CD4-positive, alpha-beta T cell treated with Interferon gamma for 1 hour (primary cell): ENCODE results near the gene KIF14.
"Not testable (repeated sequence)": the region's sequence is repeated elsewhere in the genome, so short reads cannot be mapped to it uniquely, and the experiment has no call there.

ENCODE experiments used
- DNase-seq: peaks from one replicate; pipeline ENCODE4 v3.0.0-alpha.2; 2020

KIF14 gene

DNA sequence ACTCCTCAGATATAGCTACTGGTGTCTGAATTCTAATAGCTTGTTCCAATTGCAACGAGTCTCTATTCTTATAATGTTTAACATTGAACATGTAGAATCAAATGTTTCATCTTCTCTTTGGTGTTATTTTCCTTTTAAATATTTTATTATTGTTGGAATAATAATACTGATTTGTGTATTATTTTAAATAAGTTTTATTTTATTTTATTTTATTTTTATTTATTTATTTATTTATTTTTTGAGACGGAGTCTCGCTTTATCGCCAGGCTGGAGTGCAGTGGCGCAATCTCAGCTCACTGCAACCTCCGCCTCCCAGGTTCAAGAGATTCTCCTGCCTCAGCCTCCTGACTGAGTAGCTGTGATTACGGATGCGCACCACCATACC, 10.0 kb upstream of the KIF14 start:
- not testable (repeated sequence) for DNase-seq

DNA sequence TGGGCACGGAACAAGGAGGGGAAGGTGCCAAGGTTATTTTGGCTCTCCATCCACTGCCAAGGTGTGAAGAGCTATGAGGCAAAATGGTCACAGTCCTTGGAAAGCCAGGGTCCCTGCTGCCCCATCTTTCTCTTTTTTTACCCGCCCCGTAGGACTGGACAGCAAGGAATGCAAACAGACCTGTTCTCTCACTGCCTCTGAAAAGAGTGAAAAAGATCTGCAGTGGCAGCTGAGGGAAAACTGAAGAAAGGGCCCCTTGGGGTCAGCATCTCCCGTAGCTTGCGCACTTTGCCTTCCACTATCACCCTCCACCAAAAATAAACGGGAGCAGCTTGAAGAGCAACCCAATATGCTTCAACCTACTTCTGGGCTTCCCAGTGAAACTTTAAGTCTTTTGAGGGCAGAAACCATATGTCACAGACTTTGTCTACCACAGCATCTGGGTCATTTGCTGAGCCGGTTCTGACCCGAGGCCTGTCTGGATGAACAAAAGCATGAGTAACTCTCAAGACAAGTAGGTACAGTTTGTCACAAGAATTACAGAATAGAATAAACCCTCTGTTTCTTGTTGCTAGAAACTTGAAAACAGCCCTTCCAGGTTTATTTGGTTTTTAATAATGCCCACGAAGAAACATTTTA, 9.4 kb upstream of the KIF14 start:
- DNase-seq: no peak

GRCh38 chr1:200628223-200628881, 7.8 kb upstream of the KIF14 start:
- DNase-seq: peak; percentile 58

DNA sequence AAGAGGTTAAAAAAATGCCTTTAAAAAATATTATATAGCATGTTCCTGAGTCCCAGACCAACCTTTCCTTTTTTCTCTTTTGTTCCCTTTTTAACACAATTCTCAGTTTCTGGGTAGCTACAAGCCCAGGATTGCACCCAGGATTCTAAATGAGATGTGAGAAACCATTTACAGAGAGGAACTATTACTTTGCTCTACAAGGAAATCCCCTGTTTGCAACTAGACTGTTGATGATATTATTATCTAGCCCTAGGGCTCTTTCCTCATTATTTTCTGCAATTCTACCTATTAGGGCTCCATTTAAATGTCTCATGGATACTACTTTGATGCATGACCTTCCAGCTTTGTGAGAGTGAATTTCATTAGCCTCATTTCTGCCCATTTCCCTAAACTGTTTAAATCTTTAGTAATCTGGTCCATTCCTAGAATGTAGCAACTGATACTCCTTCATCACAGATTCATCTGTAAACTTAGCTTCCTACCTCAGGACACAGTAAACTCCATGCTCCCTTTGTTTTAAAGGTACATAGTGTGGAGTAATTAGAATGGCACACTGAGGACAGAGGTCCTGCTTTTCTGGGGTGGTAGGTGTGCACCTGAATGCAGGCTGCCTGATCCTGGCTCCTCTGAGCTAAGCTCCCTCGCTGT, 7.1 kb upstream of the KIF14 start:
- DNase-seq: no peak

DNA sequence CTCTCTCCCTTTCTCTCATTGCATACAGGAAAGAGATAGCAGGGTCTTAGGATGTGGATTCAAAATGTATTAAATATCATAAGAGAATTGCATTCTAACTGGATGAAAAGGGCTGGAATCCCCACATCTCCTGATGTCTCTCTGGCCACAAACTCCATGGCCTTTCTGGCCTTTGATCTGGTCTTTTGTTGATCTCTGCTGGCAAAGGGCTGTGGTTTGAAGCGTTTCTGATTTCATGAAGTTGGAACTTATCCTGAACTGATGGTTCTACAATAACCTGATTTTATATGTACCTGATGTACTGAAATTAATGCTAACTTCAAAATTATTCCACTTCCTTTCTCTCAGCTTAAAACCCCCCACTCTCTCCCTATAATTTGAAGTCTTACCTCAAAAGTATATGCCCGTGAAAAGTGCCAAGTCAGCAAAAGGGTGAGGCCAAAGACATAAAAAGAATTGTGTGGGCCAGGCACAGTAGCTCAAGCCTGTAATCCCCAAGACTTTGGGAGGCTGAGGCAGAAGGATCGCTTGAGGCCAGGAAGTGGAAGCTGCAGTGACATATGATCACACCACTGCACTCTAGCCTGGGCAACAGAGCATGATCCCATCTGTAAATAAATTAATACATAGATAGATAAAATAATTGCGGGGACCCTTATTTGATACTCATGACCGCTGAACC, 6.4 kb upstream of the KIF14 start:
- no peak for DNase-seq

- DNase-seq: no peak
Observed at GRCh38 chr1:200625381-200625824, 4.9 kb upstream of the KIF14 start.

DNA sequence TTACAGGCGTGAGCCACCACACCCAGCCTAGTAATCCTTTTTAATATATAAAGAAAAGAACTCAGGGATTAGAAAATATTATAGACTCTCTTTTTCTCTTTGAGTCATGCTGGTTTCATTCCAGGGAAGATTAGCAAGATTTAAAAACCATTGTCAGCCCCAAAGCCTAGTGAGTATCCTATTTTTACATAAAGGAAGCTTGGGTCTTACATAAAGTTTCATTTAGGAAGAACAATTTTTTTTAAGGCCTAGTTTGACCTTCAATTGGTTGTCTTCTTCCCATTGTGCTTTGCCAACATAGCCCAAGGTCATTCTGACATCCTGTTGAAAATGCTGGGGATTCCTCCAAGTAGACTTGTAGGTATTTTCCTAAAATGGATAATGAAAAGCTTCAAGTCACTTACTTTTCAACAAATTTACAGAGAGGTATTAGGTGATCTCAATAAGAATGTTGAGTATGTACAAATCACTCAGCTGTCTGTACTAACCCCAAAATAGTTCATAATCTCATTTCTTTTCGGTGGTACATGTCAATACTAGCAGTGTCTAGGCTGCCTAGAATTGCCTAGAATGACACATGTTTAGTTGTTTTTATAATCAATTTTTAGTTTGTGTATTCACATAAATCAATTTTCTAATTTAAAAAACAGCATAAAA, 4.3 kb upstream of the KIF14 start:
- no peak for DNase-seq

GRCh38 chr1:200619894-200620272, 668 bp downstream of the KIF14 start:
- no peak for DNase-seq

DNA sequence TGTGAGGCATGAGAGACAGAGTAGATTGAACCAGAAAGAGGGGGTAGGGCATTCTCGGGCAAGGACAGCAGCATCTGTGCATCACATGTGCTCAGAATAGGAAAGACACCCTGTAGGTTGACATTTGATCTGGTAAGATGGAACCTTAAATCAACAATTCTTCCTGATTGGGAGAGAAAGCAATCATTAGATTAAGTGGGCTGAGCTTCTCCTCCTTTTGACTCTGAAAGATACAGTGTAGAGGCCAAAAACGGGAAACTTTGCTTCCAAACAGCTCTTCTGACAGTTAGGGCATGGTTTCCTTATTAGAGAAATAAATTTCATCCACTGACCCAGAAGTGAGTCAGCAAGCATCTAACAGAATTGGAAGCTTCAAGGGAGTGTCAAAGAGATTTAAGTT, 9.7 kb downstream of the KIF14 start:
- DNase-seq: no peak

DNA sequence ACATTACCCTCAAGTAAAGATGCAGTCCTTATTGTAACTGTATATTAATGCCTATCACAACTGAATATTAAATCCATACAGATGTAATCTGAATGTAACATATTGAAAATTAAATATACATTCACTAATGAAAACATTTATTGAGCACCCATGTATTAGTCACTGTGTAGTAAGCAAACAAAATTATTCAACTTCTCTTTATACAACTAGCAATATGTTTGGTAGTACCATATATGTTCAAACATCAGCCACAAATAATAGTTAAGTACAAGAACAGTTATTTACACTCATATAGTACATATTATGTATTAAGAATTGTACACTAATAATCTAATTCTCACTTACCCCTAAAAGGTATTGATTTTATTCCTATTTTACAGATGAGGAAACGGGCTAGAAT, 17.9 kb downstream of the KIF14 start:
- DNase-seq: no peak

DNA sequence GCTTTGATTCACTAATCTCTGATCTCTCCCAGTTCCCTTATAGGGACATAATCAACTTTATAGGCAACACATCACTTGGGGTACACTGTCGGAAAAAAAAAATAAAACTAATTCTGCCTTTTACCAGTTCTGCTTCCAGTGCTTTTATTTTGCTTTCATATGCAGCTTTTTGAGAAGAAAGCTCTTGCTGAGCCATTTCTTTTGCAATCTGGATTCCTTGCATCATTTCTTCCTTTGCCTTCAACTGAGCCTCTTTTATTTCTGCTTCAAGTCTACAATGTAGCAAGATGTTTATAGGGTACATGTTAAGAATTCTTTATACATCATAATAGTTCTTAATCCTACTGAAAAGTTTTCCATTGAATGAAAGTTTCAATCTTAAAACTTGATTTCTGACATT, 30.6 kb downstream of the KIF14 start:
- no peak for DNase-seq

- peak; percentile 13 for DNase-seq
Observed at GRCh38 chr1:200588698-200589097, 31.9 kb downstream of the KIF14 start.

DNA sequence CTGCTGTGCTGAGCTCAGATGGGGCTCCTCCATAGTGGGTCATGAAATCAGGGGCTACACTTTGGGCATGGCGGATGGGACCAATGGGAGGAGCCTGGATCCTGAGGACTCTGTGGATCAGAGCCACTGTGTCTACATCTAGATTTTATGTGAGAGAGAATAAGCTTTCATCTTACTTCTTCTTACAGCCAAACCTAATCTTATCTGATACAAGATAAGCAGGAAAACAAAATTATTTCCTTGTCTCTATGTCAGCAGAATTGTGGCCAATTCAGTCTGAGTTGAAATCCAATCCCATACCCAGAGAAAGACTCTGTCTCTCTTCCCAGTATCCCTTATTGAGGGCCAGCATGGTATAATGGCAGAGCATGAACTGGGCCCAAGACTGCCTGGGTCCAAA, 56.2 kb downstream of the KIF14 start:
- DNase-seq: no peak

DNA sequence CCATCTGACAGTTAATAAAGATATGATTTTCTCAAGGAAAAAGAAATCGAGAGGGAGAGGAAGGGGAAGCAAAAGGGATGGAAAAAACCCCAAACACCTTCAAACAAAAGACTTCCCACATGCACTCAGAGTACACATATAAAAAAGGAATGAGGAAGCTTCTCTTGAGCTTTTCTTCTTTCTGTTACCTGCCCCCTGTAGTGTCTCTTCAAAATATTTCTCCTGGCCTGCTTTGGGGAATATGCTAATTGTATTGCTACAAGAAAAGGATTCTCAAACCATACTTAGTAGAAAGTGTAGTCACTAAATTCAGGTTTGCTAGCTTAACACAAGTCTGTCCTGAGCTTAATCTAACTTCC, 58.7 kb downstream of the KIF14 start:
- DNase-seq: no peak

DNA sequence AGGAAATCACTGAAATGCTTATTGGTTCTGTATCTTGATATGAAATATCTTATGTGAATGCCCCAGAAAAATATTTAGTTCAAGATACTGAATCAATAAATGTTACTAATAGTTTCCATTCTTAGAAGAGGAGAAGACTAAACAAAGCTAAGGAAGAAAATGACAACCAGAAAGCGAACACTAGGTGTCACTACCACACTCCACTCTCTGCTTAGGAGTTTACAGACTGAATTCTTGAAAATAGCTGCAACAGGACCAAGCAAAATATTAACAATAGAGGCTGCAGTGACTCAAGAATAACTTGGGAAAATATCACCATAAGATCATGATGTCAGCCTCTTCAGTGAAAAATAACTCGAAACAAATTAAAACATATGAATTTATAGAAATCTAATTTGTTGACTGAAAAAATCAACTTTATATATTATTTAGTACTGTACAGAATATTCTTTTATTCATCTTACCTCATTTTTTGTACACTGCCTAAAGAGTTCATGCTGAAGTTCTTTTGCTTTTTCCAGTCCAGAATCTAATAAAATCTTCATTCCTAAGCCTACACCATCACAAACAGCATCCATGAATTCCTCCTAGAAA, 61.6 kb downstream of the KIF14 start:
- no peak for DNase-seq

GRCh38 chr1:200556002-200556401, 64.5 kb downstream of the KIF14 start:
- DNase-seq: no peak

DNA sequence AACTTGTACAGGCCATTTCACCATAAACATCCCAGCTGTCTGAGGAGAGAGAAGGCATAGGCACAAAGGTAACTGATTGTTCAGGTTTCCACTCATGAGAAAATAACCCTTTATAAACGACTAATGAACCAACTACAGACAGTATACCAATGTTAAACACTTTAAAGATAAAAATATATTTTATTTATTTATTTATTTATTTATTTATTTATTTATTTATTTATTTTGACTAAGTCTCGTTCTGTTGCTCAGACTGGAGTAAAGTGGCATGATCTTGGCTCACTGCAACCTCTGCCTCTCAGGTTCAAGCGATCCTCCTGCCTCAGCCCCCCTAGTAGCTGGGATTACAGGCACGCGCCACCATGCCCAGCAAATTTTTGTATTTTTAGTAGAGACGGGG, 67.8 kb downstream of the KIF14 start:
- DNase-seq: not testable (repeated sequence)

DNA sequence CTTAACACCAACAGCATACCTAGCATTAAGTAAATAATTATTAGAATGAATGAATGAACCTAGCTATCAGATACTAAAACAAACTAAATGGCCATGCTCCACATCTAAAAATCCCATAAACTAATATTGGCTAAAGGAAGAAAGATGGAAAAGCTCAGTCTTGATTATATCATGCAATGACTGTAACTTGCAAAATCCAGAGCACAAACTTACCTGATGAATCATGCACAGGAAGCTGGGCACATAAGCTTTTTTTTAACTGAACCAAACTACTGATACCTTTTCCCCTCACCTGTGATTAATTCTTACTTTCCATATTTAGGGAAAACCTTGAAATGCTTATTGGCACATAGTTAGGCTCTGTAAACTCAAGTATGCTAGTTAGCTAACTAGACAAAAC, 70.2 kb downstream of the KIF14 start:
- DNase-seq: no peak

GRCh38 chr1:200547386-200547785, 73.2 kb downstream of the KIF14 start:
- no peak for DNase-seq

GRCh38 chr1:200546577-200546976, 74.0 kb downstream of the KIF14 start:
- DNase-seq: no peak

- DNase-seq: no peak
Observed at GRCh38 chr1:200542162-200542561, 78.4 kb downstream of the KIF14 start.

DNA sequence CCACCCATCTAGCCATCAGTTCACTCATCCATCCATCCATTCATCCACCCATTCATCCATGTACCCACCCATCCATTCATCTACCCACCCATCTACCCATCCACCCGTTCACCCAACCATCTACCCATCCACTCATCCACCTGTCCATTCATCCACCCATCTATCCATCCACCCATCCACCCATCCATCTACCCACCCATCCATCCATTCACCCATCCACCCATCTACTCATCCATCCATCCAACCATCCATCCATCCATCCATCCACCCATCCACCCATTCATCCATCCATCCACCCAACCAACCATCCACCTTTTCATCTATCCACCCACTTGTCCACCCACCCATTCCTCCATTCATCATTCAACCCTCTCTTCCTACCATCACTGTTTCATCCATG, 80.3 kb downstream of the KIF14 start:
- DNase-seq: no peak

DNA sequence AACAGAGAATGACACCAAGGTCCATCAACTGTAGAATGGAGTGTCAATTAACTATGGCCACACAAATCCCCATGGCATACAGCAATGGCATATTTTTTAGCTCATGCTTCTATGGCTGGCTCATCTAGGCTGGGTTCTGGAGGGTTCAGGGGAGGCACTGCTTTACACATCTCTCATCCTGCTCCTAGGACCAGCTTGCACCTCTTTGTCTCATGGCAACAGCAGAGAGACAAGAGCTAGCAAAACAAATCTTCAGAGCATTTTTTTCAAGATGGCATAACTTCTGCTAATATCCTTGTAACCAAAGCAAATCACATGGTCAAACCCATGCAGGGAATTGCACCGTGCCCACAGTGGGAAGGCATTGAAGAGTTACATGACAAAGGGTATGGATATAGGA, 82.4 kb downstream of the KIF14 start:
- DNase-seq: no peak
